HepG2 (cell line): ENCODE results near the gene PCSK5. TPM values are rescaled to one million over a fixed set of nuclear protein-coding genes. Genes with fewer than 3 reads are reported as not detected.
A peak's percentile ranks its signal among the peaks of the same experiment; 100 is the strongest.

Source experiments
- ATAC-seq: fragments of 200-7000 bp; cut with Tn5 transposase; 3 replicates; pipeline ENCODE4 v1.9.1; 2020; ENCODE audit warnings: mild to moderate bottlenecking, moderate library complexity
- BruUV-seq: library from RNA; stranded (reverse); fragments of 400-500 nt; replicated peaks from 2 replicates; lab custom pipeline; 2021; lab: Mats Ljungman, UMichigan
- CTCF ChIA-PET: fragments of 300-600 bp; formaldehyde crosslinking; extraction: SDS; loops from one replicate; lab custom pipeline; 2021; ENCODE audit warnings: low total read pairs, inconsistent platforms, low intra/inter-chr PET ratio; lab: Yijun Ruan, JAX
- POLR2A ChIA-PET: fragments of 350-600 bp; sonication (Branson Sonifier 250); formaldehyde crosslinking; loops from one replicate; lab custom pipeline; 2020; ENCODE audit warnings: antibody characterized with exemption, inconsistent platforms; lab: Yijun Ruan, JAX
- DNase-seq: peaks from one replicate; pipeline ENCODE4 v3.0.0-alpha.2; 2015; ENCODE audit warnings: low spot score
- FAIRE-seq: peaks from 3 replicates; lab custom pipeline; 2011; peaks lifted over from hg19 to GRCh38; lab: Jason Lieb, UNC
- H2AFZ ChIP-seq: one replicate; pipeline ENCODE4 v1.6.1; 2011; ENCODE audit warnings: low read length, inconsistent platforms
- H3K27ac ChIP-seq: fragments of 300-600 bp; 3 replicates; pipeline ENCODE4 v1.8.0; 2011; ENCODE audit warnings: mixed run types, mild to moderate bottlenecking, mixed read lengths, low read length, inconsistent platforms; ENCODE audit not compliant: insufficient read depth; ENCODE audit errors: extremely low read length
- H3K27me3 ChIP-seq, 2 experiments: fragments of 200-600 bp in 1 of 2; 2 replicates in 1 of 2; 3 replicates in 1 of 2; pipeline versions ENCODE4 v1.6.0 to v1.8.0; 2011; ENCODE audit warnings: low read length in 2 of 2, mild to moderate bottlenecking in 2 of 2, moderate library complexity in 2 of 2, inconsistent platforms in 1 of 2; ENCODE audit not compliant: insufficient read depth in 2 of 2, control insufficient read depth in 1 of 2
- H3K36me3 ChIP-seq, 2 experiments: fragments of 200-600 bp in 1 of 2; replicated peaks in 1 of 2; 2 replicates in 1 of 2; 3 replicates in 1 of 2; pipeline versions ENCODE4 v1.5.1 to v1.8.0; 2011; ENCODE audit warnings: low read length in 2 of 2, inconsistent platforms in 1 of 2; ENCODE audit not compliant: insufficient read depth in 2 of 2, control insufficient read depth in 1 of 2
- H3K4me1 ChIP-seq: 2 replicates; pipeline ENCODE4 v1.5.1; 2012; ENCODE audit warnings: low read length, inconsistent platforms; ENCODE audit not compliant: insufficient read depth
- H3K4me2 ChIP-seq: 2 replicates; pipeline ENCODE4 v1.6.0; 2011; ENCODE audit warnings: low read depth, low read length, inconsistent platforms
- H3K4me3 ChIP-seq, 3 experiments: fragments of 200-600 bp in 1 of 3; sonication (generic), shearing (Covaris generic) in 1 of 3; replicated peaks in 1 of 3; 2 replicates each; pipeline ENCODE4 v1.5.1; 2011 to 2016; ENCODE audit warnings: low read length in 3 of 3, inconsistent platforms in 2 of 3, low read depth in 2 of 3, mild to moderate bottlenecking in 2 of 3, control low read depth in 1 of 3, mixed read lengths in 1 of 3; ENCODE audit not compliant: insufficient read depth in 1 of 3
- H3K79me2 ChIP-seq: one replicate; pipeline ENCODE4 v1.6.1; 2011; ENCODE audit warnings: low read length, inconsistent platforms; ENCODE audit not compliant: insufficient read depth
- H3K9ac ChIP-seq: 2 replicates; pipeline ENCODE4 v1.6.0; 2011; ENCODE audit warnings: mild to moderate bottlenecking, low read depth, low read length, inconsistent platforms; ENCODE audit not compliant: insufficient read depth
- H3K9me3 ChIP-seq: 2 replicates; pipeline ENCODE4 v1.5.1; 2012; ENCODE audit warnings: mild to moderate bottlenecking, low read length
- H4K20me1 ChIP-seq: 2 replicates; pipeline ENCODE4 v1.6.0; 2011; ENCODE audit warnings: inconsistent platforms, mild to moderate bottlenecking, low read length, moderate library complexity; ENCODE audit not compliant: insufficient read depth
- THAP11 ChIP-seq: IDR thresholded peaks from 2 replicates; pipeline ENCODE4 v1.6.1; 2016; ENCODE audit warnings: missing biosample characterization, missing genetic modification reagents
- ZNF367 ChIP-seq: sonication (generic); formaldehyde crosslinking; IDR thresholded peaks from 2 replicates; pipeline ENCODE4 v1.4.0; 2020; ENCODE audit warnings: missing genetic modification reagents, borderline replicate concordance
- WGBS: methylation state at CpG from one replicate; pipeline ENCODE4 v1.1.6; 2017; ENCODE audit warnings: low lambda C conversion rate; 5-methylcytosine and 5-hydroxymethylcytosine counted together
- in situ Hi-C: cut with HindIII; loops from 2 replicates; pipeline ENCODE4 v1.10.0; 2017; ENCODE audit warnings: low pct_unique_long_range_greater_than_20kb; ENCODE audit not compliant: extremely low pct_ligation_motif_present
- intact Hi-C: fragments of 100-400 bp; cut with micrococcal nuclease; formaldehyde crosslinking; loops from one replicate; pipeline ENCODE4 v1.10.0; 2022; ENCODE audit not compliant: unreplicated experiment
- polyA plus RNA-seq, 8 experiments: library from polyadenylated mRNA; depleted of rRNA in 3 of 8; stranded (reverse) in 7 of 8; unstranded in 1 of 8; fragments of >200 nt; fragmentation: Illumina TruSeq in 4 of 8; extraction: Trizol in 4 of 8; gene quantifications; 2 replicates each; pipeline versions ENCODE4 v1.2.1 to v1.2.3, GENCODE V29; 2011 to 2016; ENCODE audit warnings: low read depth in 4 of 8, missing spikeins in 1 of 8, mixed read lengths in 1 of 8; ENCODE audit not compliant: insufficient read depth in 1 of 8
- total RNA-seq, 5 experiments: library from RNA; depleted of rRNA; stranded (reverse); fragments of >200 nt; fragmentation: Illumina TruSeq; extraction: Trizol; gene quantifications; 2 replicates each; pipeline ENCODE4 v1.2.3, GENCODE V29; 2016; ENCODE audit warnings: low read depth in 1 of 5

PCSK5 gene
- total and polyA plus RNA-seq, 2 of the 13 experiments (the other 11 are each of a cell fraction or from before 2014, with no cell fraction given), result 0.55 to 0.66 TPM

- in situ Hi-C loops (no loop called here), intact Hi-C loops (loop anchor here (5.0 kb wide), 2 partner anchors 37 to 253 kb away; no protein-coding TSS in a partner anchor)
- Histone ChIP-seq H3K4me3 (no peak overlapping the region), H3K9me3 (no peaks in the 10 kb centered on the region), H3K9ac (no peak overlapping the region), H3K4me2 (no peak overlapping the region), H3K27ac (no peak overlapping the region), H4K20me1 (no peaks in the 10 kb centered on the region), H3K36me3 (no peaks in the 10 kb centered on the region), H2AFZ (peak overlapping the region; percentile 27), H3K27me3 (no peaks in the 10 kb centered on the region), H3K79me2 (no peaks in the 10 kb centered on the region), H3K4me1 (peaks cover 50% of the 10 kb centered on the region)
- WGBS, result 46% methylated on average over 1 of the region's 1 CpG
- ATAC-seq, result no peak
- TF ChIP-seq THAP11 (CRISPR knock-in tag), result no peak
- ChIA-PET POLR2A (interaction anchor here (2.5 kb wide), 1 partner anchor 10 kb away, joined by 15 read pairs; the partner anchor contains the start of gene RFK), CTCF (no interaction called here)
- BruUV-seq, result no TSS peak
- DNase-seq, result no peak
- FAIRE-seq, result no peak
Measured at GRCh38 chr9:76404401-76404800, 513.9 kb downstream of the PCSK5 start.

- 63% methylated on average over 3 of the region's 3 CpGs for whole genome bisulfite sequencing
- TF ChIP-seq ZNF367 (CRISPR knock-in tag), result no peak
- Histone ChIP-seq H3K9ac (no peak overlapping the region), H3K4me2 (no peak overlapping the region), H3K9me3 (no peaks in the 10 kb centered on the region), H2AFZ (no peak overlapping the region), H3K27ac (no peak overlapping the region), H3K79me2 (no peaks in the 10 kb centered on the region), H4K20me1 (no peaks in the 10 kb centered on the region), H3K27me3 (no peaks in the 10 kb centered on the region), H3K36me3 (no peaks in the 10 kb centered on the region), H3K4me3 (no peak overlapping the region), H3K4me1 (peaks cover 46% of the 10 kb centered on the region)
- ATAC-seq (no peak), FAIRE-seq (no peak), DNase-seq (no peak)
- in situ Hi-C loops, result no loop called here
- no TSS peak for BruUV-seq
- POLR2A ChIA-PET, result interaction anchor here (2.5 kb wide), 1 partner anchor 11 kb away, joined by 15 read pairs; the partner anchor contains the start of gene RFK
- intact Hi-C loops, result no loop called here
- CTCF ChIA-PET, result no interaction called here
Measured at GRCh38 chr9:76405340-76405739, 514.9 kb downstream of the PCSK5 start.
